HG03342 (cell line): ENCODE data around the gene SMC4.

Experiments used
- ATAC-seq: cut with Tn5 transposase; IDR thresholded peaks from one replicate; pipeline ENCODE4 v1.9.1; 2021; ENCODE audit warnings: mild to moderate bottlenecking, moderate library complexity; ENCODE audit not compliant: unreplicated experiment

SMC4 gene

DNA sequence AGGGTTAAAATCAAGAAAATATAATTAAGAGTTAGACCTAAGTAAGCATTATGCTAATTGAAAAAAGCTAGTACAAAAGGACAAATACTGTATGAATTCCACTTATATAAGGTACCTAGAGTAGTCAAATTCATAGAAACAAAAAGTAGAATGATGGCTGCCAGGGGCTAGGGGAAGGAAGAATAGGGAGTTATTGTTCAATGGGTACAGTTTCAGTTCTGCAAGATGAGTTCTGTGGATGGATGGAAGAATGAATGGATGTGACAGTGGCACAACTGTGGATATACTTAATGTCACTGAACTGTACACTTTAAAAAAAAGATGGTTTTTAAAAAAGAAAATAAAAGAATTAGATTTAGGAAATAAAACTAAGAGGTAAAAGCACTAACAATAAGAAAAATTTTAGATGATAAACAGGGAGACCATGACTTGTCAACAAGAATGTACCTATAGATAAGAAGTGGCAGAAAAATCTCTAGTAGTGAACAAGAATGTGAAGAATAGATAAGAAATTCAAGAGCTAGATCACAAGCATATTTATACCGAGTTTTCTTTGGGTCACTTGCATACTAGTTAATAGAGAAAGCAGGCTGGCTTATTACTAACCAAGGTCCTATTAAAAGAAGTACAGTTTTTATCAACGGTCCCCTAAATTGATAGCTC lies 6.0 kb upstream of the SMC4 start:
- no peak for ATAC-seq

DNA sequence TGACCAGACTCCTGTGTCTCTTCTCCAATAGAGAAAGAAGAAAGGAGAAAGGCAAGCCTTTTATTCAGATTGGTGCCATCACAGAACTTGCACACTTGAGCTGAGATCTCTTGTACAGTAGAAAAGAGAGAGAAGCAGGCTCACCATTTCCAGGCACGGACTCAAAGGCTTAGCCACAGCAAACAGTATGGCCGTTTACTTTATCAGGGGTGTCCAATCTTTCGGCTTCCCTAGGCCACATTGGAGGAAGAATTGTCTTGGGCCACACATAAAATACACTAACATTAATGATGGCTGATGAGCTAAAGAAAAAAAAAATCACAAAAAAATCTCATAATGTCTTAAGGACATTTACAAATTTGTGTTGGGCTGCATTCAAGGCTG lies 5.4 kb upstream of the SMC4 start:
- no peak for ATAC-seq

DNA sequence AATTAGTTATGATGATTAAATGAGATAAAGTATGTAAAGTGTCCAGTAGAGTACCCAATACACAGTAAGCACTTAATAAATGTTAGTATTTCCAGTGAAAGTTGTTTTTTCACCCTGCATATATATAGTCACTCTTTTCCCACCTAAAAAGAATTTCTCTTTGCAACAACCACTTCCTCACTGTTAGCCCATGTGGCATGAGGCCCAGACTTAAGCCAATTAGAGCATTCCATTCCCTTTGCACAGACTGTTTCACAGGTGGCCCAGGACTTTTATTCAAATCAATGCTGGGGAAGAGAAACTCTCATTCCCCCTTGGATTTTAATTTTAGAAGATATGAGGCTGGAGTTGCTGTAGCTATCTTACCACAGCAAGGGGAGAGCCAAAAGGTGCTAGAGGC lies 4.2 kb upstream of the SMC4 start:
- ATAC-seq, result no peak

DNA sequence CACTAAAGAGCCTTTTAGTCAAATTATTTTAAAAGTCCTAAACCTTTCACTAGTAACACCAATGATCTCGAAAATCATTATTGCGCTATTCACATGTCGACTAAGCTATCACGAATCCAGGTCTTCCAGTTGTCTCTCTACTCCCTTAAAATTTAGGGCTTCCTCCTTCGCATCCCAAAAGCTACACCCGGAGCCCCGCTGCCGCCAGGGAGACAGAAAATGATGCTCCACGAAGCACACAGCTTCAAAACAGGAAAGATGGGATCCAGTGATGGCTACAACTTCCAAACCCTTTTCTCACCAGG lies 678 bp upstream of the SMC4 start:
- peak; percentile 10 for ATAC-seq

DNA sequence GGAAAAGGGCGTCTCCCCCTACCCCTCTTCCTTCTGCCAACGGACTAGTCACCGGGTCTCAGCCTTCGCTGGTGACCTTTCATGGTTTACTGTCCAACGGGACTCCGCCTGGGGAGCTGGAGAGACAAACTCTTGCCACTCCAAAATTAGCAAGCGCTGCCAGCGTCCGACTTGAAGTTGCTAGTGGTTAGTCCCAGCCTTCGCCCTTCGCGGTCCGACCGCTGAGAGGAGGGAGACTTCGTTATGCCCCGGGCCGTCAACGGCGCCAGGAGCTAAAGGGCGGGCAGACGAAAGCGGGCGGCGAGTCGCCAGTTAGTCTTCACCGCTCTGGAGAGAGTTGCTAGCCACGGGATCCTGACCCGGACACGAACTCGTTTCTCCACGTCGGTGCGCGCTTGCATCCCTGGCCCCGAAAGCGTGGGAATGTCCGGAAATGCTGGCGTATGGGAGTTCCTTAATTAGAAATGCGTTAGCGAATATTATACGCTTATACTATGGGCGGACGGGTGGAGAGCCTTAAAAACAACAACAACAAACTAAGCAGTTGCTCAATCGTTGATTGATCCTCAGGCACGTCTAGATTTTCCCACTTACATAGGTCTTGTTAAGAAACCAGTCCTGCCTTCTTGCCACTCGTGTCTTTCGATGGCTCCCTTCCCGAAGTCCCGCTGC lies 716 bp downstream of the SMC4 start:
- ATAC-seq, result peak; percentile 11

DNA sequence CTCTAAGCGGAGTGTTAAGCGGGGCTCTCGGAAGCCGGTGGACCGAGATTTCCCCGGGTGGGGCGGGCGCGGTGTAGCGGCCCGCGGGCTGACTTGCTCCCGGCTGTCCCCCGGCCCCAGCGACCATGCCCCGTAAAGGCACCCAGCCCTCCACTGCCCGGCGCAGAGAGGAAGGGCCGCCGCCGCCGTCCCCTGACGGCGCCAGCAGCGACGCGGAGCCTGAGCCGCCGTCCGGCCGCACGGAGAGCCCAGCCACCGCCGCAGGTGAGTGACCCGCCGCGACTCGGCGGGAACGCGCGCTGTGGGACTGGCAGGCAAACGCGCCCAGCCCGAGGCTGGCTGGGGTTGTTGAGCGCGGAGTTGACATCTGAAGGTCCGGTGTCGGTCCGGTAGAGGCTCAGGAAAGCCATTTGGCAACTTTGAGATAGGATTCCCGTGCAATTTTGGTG lies 1.3 kb downstream of the SMC4 start:
- ATAC-seq, result no peak

DNA sequence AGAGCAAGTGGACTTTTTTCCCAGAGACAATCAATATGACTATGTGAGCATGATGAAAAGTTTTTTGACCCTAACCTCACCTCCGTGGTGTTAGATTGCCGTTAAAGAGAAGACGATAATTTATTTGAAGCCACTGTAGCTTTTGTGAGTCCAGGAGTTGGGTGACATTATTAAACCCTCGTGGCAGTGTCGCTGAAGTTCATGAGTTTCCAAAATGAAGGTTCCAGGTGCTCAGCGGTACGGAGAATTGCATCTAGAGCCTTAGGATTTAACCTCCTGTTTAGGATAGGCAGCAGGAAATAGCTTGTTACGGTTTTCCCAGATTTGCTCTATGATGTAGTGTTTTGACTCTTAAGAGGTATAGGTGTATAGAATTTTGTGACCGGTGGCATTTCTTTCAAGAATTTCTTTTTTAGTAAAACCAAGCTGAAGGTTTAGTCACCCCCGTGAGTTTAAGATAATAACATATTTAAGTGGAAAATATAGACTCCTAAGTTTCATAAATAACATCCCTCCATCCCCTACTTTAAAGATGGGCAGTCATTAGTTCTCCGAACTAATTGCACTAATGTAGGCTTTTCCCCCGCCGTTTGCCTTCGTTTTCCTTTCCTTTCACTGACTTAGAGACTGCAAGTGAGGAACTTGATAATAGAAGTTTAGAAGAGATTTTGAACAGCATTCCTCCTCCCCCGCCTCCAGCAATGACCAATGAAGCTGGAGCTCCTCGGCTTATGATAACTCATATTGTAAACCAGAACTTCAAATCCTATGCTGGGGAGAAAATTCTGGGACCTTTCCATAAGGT lies 2.0 kb downstream of the SMC4 start:
- ATAC-seq, result no peak

DNA sequence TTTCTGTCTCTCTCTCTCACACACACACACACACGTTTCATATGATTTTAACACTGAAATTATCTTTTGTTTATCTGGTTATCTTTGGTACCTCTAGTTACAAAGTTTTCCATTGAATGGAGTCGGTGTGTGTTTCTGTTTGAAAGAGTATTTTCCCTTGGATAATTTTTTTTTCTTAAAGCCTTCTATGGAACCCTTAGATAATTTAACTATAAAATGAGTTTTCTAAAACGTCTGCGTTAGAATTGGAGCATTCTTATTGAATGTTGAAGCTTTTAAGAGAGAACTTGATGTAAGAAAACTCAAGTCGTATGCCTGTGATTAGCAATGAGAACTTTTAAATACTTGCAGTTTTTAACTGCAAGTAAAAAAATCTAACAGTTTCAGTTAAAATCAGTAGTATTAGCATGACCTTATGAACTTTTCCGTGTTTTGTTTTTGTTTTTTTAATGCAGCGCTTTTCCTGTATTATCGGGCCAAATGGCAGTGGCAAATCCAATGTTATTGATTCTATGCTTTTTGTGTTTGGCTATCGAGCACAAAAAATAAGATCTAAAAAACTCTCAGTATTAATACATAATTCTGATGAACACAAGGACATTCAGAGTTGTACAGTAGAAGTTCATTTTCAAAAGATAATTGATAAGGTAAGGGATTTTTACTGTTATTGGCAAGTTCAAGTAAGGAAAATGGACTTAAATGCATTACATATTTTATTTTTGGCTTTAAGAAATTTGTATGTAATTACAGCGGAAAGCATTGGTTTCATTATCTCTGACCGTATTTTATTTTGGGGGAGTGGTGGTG lies 3.0 kb downstream of the SMC4 start:
- ATAC-seq, result no peak

DNA sequence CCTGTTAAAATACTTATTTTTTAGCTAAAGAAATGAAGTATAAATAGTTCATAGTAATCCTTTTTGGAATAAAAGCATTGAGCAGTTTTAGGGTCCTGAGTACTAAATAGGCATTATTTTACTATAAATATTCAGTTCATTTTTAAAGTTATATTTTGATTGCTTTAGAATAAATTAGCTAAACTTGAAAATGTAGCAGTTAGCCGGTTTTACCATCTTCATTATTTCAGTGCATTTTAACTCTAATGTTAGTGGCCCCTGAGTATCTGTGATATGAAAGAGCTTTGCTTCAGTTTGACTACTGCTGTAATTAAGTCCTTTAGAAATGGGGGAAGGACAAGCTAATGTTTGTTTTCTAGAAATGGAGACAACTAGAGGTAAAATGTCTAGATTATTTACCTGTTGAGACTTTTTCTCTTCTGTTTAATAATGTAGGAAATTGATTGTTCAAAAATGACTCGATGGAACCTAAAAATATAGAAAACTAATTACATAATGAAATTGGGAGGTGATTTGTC lies 3.6 kb downstream of the SMC4 start:
- ATAC-seq, result no peak

DNA sequence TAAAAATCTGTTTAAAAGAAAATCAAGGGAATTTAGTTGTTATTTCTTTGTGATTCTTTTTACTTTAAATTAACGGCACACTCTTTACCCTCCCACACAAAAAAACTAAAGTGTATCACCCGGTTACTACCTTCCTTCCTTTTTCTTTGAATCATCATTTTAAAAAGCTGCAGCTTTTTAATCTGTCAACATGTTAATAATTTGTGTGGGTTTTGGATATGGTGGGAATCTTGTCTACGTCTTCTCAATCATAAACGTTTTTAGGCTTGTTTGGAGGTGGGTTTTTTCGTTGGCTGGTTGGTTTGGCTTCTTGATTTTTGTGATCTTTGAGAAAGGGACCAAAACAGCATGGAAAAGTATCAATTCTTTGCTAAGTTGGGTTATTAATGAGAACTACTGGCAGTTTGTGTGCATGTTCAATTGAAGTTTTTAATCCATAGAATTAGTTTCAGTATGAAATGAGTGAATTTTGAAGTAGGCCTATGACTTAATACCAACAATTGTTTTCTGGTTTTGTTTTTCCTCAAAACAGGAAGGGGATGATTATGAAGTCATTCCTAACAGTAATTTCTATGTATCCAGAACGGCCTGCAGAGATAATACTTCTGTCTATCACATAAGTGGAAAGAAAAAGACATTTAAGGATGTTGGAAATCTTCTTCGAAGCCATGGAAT lies 4.5 kb downstream of the SMC4 start:
- ATAC-seq, result no peak

DNA sequence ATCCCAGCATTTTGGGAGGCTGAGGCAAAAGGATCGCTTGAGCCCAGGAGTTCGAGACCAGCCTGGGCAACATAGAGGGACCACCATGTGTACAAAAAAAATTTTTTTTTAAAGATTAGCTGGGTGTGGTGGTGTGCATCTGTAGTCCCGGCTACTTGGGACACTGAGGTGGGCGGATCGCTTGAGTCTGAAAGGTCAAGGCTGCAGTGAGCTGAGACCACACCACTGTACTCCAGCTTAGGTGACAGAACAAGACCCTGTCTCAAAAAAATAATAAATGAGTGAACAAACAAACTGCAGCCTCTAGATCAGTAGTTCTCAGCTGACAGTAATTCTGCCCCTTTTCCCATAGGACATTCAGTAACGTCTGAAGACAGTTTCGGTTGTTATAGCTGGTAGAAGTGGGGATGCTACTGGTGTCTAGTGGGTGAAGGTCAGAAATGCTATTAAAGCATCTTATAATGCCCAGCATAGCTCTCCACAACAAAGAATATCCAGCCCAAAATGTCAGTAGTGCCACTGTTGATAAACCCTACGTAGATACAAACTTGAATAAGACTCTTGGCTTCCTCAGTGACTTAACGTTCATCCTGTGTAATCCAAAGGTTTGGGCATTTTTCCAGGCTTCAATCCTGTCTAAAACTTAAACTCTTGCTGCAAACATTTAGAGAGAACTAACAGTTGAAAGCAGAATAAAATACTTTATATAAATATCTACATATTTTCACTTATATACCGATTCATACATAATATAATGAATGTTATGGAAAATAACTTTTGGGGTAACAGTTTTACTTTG lies 10.6 kb downstream of the SMC4 start:
- ATAC-seq, result no peak

DNA sequence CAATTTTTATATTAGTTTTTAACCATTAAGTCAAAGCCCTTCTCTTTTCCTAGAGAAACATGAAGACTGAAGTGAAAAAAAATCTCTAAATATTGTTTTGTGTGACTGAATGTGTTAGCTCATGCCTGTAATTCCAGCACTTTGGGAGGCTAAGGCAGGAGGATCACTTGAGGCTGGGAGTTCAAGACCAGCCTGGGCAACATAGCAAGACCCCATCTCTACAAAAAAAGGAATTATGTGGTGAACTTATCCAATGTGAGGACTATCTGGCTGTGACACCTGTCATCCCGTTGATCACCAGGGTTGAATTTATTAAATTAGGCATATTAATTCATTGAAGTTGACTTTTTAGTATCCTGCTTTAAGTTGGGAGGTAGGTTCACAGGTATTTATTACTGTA lies 13.0 kb downstream of the SMC4 start:
- ATAC-seq, result no peak

DNA sequence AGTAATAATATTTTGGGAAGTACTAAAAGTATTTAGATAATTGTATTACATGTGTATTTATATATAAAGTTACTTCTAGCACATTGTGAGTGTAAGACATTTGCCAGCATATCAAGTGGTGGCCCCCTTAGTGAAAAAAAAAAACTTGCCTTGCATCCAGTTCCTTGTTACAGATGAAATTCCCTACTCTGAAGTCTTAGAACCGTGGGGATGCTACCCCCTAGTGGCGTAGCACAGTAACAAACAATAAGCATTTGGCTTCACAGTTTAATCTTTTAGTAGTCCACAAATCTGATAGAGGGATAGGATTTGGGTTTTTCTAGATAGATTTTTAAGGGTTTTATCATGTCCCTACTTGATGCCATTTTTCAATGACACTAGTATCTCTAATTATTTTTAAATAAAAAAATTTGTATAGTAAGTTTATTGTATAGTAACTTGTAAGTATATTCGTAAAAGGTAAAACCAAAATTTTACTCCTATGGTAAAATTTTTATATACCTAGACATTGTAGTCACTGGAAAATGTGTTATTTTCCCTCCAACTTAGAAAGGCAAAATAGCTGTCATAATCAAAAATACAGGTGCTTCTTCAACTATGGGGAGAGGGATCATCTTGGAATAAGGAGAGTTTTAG lies 14.3 kb downstream of the SMC4 start:
- ATAC-seq, result peak; percentile 86

DNA sequence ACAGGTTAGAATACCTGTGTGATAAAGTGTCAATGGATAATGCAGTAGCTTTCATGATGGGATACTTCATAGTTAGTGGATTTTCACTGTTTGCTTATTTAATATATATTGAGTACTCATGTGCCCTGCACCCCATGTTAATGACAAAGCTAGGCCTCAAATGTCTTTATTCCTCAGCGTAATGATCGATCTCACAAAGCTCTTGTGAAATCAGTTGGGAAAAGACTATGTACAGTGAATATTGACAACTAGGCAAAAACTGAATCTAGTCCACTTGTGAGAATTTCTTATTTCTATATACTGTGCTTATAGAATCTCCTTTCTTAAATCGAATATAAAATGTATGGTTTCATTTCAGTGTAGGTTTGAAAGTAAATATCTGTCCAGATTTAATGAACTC lies 17.9 kb downstream of the SMC4 start:
- ATAC-seq, result no peak

DNA sequence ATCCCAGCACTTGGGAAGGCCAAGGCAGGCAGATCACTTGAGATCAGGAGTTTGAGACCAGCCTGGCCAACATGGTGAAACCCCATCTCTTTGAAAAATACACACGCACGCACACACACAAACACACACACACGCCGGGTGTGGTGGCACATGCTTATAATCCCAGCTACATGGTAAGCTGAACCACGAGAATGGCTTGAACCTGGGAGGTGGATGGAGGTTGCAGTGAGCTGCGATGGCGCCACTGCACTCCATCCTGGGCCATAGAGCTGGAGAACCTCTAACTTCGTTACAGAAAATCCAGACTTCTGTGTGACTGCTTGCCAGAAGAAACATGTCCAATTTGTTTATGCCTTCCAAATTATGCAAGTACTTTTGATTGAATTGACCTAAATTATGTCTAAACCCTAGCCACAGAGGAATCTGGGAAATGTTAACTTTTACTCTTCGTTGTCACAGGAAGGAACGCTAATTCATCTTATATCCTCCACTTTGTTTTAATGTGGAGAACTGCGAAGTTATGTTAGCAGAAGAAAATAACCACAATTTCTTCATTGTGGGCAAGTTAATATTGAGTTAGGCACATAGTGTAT lies 28.5 kb downstream of the SMC4 start:
- no peak for ATAC-seq

DNA sequence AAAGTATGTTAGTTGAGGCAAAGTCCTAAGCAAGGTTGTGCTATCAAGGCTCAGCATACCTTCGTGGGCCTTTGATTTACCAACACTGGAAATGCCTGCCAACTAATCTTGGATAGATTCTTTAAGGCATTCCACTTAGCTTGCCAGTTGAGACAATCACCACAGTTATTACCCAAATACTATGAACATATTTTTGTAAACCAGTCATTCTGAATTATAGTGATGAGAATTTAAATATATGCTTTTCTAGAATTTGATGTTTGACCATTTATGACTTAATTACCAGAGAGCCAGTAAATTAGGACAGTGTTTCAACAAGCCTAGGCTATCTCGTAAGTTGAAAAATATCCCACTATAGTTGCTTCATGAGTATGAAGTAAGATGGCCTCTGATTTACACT lies 34.6 kb downstream of the SMC4 start:
- no peak for ATAC-seq

DNA sequence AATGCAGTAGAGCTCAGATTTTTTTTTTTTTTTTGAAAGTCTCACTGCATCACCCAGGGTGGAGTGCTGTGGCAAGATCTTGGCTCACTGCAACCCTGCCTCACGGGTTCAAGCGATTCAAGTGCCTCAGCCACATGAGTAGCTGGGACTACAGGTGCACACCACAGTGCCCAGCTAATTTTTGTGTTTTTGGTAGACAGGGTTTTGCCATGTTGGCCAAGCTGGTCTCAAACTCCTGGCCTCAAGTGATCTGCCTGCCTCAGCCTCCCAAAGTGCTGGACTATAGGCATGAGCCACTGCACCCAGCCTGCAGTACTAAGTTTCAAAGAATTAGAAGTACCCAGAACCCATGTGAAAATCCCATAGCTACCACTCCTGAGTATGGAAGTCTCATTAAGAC lies 35.6 kb downstream of the SMC4 start:
- no peak for ATAC-seq

DNA sequence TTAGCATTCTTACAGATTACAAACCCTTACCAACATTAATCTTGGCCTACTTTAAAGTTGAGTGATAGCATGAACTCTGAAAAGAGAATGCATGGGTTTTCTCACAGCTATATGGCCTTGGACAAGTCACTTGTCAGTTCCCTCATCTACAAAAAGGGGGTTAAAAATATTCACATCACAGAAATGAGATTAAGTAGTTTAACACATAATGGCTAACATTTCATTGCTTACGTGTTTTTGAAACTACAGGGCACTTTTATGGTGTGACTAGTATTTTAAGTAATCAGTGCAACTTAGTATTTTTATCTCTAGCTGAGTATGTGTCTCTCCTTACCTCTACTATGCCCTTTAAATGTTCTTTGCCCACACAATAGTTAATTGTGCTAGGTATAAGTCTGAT lies 36.3 kb downstream of the SMC4 start:
- no peak for ATAC-seq

DNA sequence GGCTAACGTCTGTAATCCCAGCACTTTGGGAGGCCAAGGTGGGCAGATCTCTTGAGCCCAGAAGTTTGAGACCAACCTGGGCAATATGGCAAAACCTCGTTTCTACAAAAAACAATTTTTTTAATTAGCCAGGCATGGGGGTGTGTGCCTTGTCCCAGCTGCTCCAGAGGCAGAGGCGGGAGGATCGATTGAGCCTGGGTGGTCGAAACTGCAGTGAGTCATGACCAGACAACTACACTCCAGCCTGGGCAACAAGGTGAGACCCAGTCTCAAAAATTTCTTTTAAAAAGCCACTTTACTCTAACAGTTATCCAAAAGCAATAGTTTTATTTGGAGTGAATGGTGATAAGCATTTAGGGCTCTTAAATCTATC lies 37.6 kb downstream of the SMC4 start:
- ATAC-seq, result no peak
